Measurements from ENCODE around the gene TAOK2. TPM values are rescaled to one million over a fixed set of nuclear protein-coding genes. Genes with fewer than 3 reads are reported as not detected.

TAOK2 gene
- total RNA-seq, 1 experiment from 2014 or later, result 76.2 TPM

DNA sequence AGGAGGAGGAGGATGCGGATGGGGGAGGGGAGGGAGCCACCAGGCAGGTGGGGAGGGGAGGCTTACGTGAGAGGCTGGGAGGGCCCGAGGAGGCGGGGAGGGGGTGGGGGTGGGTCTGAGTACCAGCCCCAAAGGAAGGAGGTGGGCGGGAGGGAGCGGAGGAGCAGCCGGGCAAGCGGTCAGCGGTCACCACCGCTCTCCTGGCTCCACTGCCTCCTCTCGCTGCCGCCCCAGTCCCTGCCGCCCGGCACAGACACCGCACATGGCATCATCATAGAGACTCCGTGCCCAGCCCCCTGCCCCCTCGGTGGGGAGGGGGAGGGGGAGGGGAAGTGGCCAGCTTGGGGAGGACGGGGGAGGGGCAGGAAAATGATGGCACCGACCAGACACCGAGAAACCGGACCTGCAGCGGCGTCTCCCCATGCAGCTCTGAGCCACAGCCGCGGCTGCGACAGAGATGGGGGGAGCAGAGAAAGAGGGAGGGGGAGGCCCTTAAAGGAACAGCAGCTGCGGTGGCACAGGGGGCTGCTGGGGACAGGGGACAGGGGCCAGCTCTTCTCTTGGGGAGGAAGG lies 57.3 kb downstream of the TAOK2 start, which contains the start of gene TLCD3B:
TLCD3B (minus strand) TSS at position 431 of the 573 bp plus-strand sequence. CDS start 744 bp downstream, outside the sequence.
- Mint-ChIP-seq H3K4me1 (ENCODE audit: low read depth, unreplicated experiment) (peaks cover 9% of the 10 kb centered on the region), H3K27me3 (ENCODE audit: unreplicated experiment) (peaks cover 89% of the 10 kb centered on the region), H3K9me3 (ENCODE audit: low read depth, unreplicated experiment) (no peaks in the 10 kb centered on the region), H3K27ac (ENCODE audit: unreplicated experiment) (no peak within 1 kb of the TSS), H3K36me3 (ENCODE audit: insufficient read depth, unreplicated experiment) (peaks cover 6% of the 10 kb centered on the region), H3K4me3 (ENCODE audit: low read depth, unreplicated experiment) (peak within 1 kb of the TSS; percentile 46)
- BruUV-seq (replicated peaks), result no TSS peak
- CTCF ChIA-PET, result interaction anchor here (0.6 to 2.2 kb wide), 3 partner anchors 131 to 355 kb away, joined by 4 to 10 read pairs (median 7); partner anchors contain the start of genes ASPHD1 and SEZ6L2
- TF ChIP-seq, protein P1, sequence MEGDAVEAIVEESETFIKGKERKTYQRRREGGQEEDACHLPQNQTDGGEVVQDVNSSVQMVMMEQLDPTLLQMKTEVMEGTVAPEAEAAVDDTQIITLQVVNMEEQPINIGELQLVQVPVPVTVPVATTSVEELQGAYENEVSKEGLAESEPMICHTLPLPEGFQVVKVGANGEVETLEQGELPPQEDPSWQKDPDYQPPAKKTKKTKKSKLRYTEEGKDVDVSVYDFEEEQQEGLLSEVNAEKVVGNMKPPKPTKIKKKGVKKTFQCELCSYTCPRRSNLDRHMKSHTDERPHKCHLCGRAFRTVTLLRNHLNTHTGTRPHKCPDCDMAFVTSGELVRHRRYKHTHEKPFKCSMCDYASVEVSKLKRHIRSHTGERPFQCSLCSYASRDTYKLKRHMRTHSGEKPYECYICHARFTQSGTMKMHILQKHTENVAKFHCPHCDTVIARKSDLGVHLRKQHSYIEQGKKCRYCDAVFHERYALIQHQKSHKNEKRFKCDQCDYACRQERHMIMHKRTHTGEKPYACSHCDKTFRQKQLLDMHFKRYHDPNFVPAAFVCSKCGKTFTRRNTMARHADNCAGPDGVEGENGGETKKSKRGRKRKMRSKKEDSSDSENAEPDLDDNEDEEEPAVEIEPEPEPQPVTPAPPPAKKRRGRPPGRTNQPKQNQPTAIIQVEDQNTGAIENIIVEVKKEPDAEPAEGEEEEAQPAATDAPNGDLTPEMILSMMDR (IDR thresholded peaks at IDR 0.05; ENCODE audit: unreplicated experiment), result no peak
- intact Hi-C loops (cut with micrococcal nuclease; ENCODE audit: unreplicated experiment), result no loop called here
- DNase-seq, result no peak

DNA sequence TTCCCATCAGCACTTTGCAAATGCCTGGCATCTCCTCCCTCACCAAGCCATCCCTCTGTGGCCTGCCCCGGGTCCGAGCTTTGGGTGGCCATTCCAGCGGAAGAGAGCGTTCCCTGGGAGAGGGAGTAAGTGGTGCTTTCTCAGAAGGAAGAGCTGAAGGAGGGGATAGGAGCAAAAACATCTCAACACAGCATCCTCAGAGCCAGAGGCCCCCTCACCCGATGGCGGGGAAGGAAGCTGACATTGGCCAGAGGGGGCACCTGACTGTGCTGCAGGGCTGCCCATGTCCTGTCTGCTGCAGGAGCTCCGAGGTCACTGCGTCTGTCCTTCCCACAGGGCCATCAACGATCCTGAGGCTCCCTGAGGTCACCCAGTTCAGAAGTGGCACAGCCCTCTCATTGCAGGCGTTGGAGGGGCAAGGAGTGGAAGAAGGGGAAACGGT lies 57.8 kb downstream of the TAOK2 start:
- no peak for DNase-seq
- BruUV-seq (replicated peaks), result no TSS peak
- H3K36me3 Mint-ChIP-seq (ENCODE audit: insufficient read depth, unreplicated experiment), result peaks cover 6% of the 10 kb centered on the region
- no peaks in the 10 kb centered on the region for H3K9me3 Mint-ChIP-seq (ENCODE audit: low read depth, unreplicated experiment)
- peaks cover 89% of the 10 kb centered on the region for H3K27me3 Mint-ChIP-seq (ENCODE audit: unreplicated experiment)
- no peak overlapping the region for H3K27ac Mint-ChIP-seq (ENCODE audit: unreplicated experiment)
- H3K4me3 Mint-ChIP-seq (ENCODE audit: low read depth, unreplicated experiment), result peak overlapping the region; percentile 46
- intact Hi-C loops (cut with micrococcal nuclease; ENCODE audit: unreplicated experiment), result no loop called here
- CTCF ChIA-PET, result interaction anchor here (1.0 to 2.2 kb wide), 7 partner anchors 8 to 340 kb away, joined by 3 to 10 read pairs (median 6); partner anchors contain the start of genes ASPHD1, C16orf92, PAGR1 and SEZ6L2
- TF ChIP-seq, protein P1 (IDR thresholded peaks at IDR 0.05; ENCODE audit: unreplicated experiment), result no peak
- peaks cover 9% of the 10 kb centered on the region for H3K4me1 Mint-ChIP-seq (ENCODE audit: low read depth, unreplicated experiment)

DNA sequence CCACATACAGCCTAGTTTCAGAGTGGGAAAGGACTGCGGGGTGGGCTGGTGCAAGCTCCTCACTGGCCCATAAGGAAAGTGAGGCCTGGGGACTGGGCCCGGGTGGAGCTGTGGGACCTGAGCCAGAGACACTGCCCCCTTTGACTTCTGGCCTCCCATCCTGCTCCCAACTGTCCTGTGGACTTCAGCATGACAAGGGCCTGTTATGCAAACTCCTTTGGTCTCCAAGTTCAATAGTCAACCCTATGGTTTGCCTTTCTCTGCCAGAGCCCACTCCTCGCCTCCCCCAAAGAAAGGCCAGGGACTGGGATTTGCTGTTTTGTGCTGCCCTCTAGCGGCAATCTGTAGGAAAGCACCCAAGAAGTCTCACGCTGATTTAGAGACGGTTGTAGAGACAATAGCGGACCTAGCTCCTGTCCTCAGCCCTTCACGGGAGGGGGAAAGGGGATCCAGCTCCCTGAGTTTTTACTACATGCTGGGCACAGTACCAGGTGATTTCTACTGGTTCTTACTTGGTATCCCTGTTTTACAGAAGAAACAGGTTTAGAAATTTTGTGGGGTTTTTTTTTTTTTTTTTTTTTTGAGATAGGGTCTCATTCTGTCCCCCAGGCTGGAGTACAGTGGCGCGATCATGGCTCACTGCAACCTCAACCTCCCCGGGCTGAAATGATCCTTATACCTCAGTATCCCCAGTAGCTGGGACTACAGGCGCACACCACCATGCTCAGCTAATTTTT lies 58.6 kb downstream of the TAOK2 start:
- H3K9me3 Mint-ChIP-seq (ENCODE audit: low read depth, unreplicated experiment), result no peaks in the 10 kb centered on the region
- CTCF ChIA-PET, result interaction anchor here (0.5 to 2.2 kb wide), 18 partner anchors 9 to 1003 kb away, joined by 3 to 12 read pairs (median 4); partner anchors contain the start of genes ASPHD1, C16orf92, DOC2A and MVP
- H3K27me3 Mint-ChIP-seq (ENCODE audit: unreplicated experiment), result peaks cover 86% of the 10 kb centered on the region
- no peak overlapping the region for H3K27ac Mint-ChIP-seq (ENCODE audit: unreplicated experiment)
- intact Hi-C loops (cut with micrococcal nuclease; ENCODE audit: unreplicated experiment), result no loop called here
- BruUV-seq (replicated peaks), result no TSS peak
- peaks cover 6% of the 10 kb centered on the region for H3K36me3 Mint-ChIP-seq (ENCODE audit: insufficient read depth, unreplicated experiment)
- TF ChIP-seq, protein P1 (IDR thresholded peaks at IDR 0.05; ENCODE audit: unreplicated experiment), result peak; percentile 93
- peak overlapping the region; percentile 18 for H3K4me3 Mint-ChIP-seq (ENCODE audit: low read depth, unreplicated experiment)
- peak; percentile 74 for DNase-seq
- H3K4me1 Mint-ChIP-seq (ENCODE audit: low read depth, unreplicated experiment), result peaks cover 9% of the 10 kb centered on the region

DNA sequence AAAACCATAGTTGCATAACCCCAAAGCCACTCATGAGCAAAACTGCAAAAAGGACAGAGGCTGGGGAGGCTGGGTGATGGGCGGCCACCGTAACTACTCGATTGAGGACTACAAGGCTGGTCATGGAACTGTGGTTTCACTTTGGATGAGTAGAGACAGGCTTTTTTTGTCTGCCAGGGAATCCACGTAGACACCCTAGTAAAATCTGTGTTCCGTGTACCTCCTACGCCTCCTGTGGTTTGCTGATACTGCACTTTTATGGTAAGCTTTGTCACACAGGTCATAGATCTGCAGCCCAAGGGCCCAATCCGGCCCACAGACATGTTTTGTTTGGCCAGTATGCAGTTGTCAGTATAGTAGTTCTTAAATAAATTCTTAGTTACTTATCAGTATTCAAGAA lies 59.6 kb downstream of the TAOK2 start:
- Mint-ChIP-seq H3K4me1 (ENCODE audit: low read depth, unreplicated experiment) (peaks cover under 1% of the 10 kb centered on the region), H3K36me3 (ENCODE audit: insufficient read depth, unreplicated experiment) (no peaks in the 10 kb centered on the region), H3K4me3 (ENCODE audit: low read depth, unreplicated experiment) (no peak overlapping the region), H3K27me3 (ENCODE audit: unreplicated experiment) (peaks cover 76% of the 10 kb centered on the region), H3K27ac (ENCODE audit: unreplicated experiment) (no peak overlapping the region), H3K9me3 (ENCODE audit: low read depth, unreplicated experiment) (no peaks in the 10 kb centered on the region)
- intact Hi-C loops (cut with micrococcal nuclease; ENCODE audit: unreplicated experiment), result no loop called here
- TF ChIP-seq, protein P1 (IDR thresholded peaks at IDR 0.05; ENCODE audit: unreplicated experiment), result no peak
- CTCF ChIA-PET, result interaction anchor here (0.6 to 1.0 kb wide), 2 partner anchors 15 to 116 kb away, joined by 3 read pairs; no protein-coding TSS in a partner anchor
- DNase-seq, result no peak
- BruUV-seq (replicated peaks), result no TSS peak
